Mesothelial cell of epicardium (in vitro differentiated cells): ENCODE measurements around the gene SLC27A3. TPM values are rescaled to one million over a fixed set of nuclear protein-coding genes. Genes with fewer than 3 reads are reported as not detected.

ENCODE experiments used
- DNase-seq, 2 experiments: peaks; one replicate each; pipeline ENCODE4 v3.0.0; 2021; ENCODE audit warnings: low spot score in 2 of 2; ENCODE audit not compliant: unreplicated experiment in 2 of 2
- H3K27ac Mint-ChIP-seq: 2 replicates; pipeline ENCODE4 v1.8.0; 2021; ENCODE audit warnings: mixed read lengths
- H3K27me3 Mint-ChIP-seq: 2 replicates; pipeline ENCODE4 v1.8.0; 2021; ENCODE audit warnings: low read depth, mixed read lengths
- H3K36me3 Mint-ChIP-seq: 2 replicates; pipeline ENCODE4 v1.8.0; 2021; ENCODE audit warnings: mixed read lengths
- H3K4me1 Mint-ChIP-seq: 2 replicates; pipeline ENCODE4 v1.8.0; 2021; ENCODE audit warnings: mixed read lengths
- H3K4me3 Mint-ChIP-seq: 2 replicates; pipeline ENCODE4 v1.8.0; 2021; ENCODE audit warnings: mild to moderate bottlenecking, moderate library complexity, mixed read lengths
- H3K9me3 Mint-ChIP-seq: 2 replicates; pipeline ENCODE4 v1.8.0; 2021; ENCODE audit warnings: mixed read lengths
- total RNA-seq: library from RNA; stranded (reverse); gene quantifications from 3 replicates; pipeline ENCODE4 v1.2.1, GENCODE V29; 2021
- TF ChIP-seq, protein P1 (sequence below): fragments of 200-600 bp; sonication (generic); IDR thresholded peaks from one replicate; pipeline ENCODE4 v1.5.0; 2021; ENCODE audit warnings: antibody characterized with exemption; ENCODE audit not compliant: unreplicated experiment

SLC27A3 gene
- total RNA-seq, 1 donor from 2014 or later = 29.7 TPM

DNA sequence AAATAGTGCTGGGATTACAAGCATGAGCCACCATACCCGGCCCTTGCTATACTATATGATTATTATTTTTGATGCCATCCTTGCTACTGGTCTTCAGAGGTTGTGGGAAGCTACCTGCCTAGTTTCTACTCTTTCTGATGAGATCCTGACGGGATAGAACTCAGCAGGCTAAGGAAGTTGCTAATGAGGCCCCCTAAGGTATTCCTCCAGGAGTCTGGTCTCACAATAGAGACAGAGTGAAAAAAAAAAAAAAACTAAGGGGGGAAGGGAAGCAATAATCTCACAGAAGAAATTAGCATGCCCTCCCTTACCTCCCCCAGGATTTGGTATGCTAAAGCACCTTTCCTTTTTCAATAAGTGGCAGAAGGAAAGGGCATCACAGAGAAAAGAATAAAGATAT is 29.8 kb upstream of the SLC27A3 start:
- TF ChIP-seq, protein P1, sequence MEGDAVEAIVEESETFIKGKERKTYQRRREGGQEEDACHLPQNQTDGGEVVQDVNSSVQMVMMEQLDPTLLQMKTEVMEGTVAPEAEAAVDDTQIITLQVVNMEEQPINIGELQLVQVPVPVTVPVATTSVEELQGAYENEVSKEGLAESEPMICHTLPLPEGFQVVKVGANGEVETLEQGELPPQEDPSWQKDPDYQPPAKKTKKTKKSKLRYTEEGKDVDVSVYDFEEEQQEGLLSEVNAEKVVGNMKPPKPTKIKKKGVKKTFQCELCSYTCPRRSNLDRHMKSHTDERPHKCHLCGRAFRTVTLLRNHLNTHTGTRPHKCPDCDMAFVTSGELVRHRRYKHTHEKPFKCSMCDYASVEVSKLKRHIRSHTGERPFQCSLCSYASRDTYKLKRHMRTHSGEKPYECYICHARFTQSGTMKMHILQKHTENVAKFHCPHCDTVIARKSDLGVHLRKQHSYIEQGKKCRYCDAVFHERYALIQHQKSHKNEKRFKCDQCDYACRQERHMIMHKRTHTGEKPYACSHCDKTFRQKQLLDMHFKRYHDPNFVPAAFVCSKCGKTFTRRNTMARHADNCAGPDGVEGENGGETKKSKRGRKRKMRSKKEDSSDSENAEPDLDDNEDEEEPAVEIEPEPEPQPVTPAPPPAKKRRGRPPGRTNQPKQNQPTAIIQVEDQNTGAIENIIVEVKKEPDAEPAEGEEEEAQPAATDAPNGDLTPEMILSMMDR = no peak
- no peak overlapping the region for H3K4me3 Mint-ChIP-seq
- H3K27ac Mint-ChIP-seq = no peak overlapping the region
- H3K27me3 Mint-ChIP-seq = no peaks in the 10 kb centered on the region
- no peak for DNase-seq
- no peaks in the 10 kb centered on the region for H3K9me3 Mint-ChIP-seq
- peaks cover 3% of the 10 kb centered on the region for H3K4me1 Mint-ChIP-seq
- peaks cover 43% of the 10 kb centered on the region for H3K36me3 Mint-ChIP-seq

DNA sequence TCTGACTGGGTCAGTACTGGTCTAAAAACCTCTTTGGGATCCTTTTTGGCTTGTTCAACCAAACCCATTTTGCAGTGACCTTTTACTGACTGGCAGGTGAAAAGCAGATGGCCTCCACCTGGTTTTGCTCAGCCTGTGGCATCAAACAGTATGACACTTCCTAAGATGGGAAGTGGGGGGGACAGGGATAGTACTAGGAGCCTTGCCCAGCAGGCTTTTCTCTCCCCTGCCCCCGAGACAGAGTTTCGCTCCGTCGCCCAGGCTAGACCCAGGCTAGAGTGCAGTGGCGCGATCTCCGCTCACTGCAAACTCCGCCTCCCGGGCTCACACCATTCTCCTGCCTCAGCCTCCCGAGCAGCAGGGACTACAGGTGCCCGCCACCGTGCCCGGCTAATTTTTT is 29.0 kb upstream of the SLC27A3 start:
- no peaks in the 10 kb centered on the region for H3K27me3 Mint-ChIP-seq
- no peak overlapping the region for H3K27ac Mint-ChIP-seq
- no peak overlapping the region for H3K4me3 Mint-ChIP-seq
- H3K36me3 Mint-ChIP-seq = peaks cover 45% of the 10 kb centered on the region
- no peaks in the 10 kb centered on the region for H3K9me3 Mint-ChIP-seq
- no peak for DNase-seq
- TF ChIP-seq, protein P1 = no peak
- peaks cover 3% of the 10 kb centered on the region for H3K4me1 Mint-ChIP-seq

DNA sequence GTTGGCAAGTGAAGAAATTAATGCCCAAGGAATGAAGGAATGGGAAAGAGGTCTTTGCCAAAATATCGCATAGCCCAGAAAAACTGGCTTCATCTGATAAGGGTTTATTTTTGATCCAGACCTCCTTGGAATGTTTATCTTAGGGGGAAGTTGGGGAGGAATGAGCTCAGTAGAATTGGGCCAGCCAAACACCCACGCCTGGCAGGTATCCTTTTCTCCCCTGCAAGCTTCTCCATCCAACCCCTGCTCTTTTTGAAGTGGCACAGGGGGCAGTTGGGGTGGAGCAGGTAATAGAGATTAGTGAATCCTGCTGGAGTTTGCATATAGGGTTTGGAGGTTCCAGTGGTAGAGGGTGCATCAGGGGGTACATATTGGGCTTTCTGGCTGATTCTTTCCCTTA is 26.3 kb upstream of the SLC27A3 start:
- Mint-ChIP-seq H3K4me3 (no peak overlapping the region), H3K36me3 (peaks cover 43% of the 10 kb centered on the region), H3K4me1 (peaks cover 3% of the 10 kb centered on the region), H3K9me3 (no peaks in the 10 kb centered on the region), H3K27ac (no peak overlapping the region), H3K27me3 (no peaks in the 10 kb centered on the region)
- no peak for DNase-seq
- TF ChIP-seq, protein P1 = no peak

DNA sequence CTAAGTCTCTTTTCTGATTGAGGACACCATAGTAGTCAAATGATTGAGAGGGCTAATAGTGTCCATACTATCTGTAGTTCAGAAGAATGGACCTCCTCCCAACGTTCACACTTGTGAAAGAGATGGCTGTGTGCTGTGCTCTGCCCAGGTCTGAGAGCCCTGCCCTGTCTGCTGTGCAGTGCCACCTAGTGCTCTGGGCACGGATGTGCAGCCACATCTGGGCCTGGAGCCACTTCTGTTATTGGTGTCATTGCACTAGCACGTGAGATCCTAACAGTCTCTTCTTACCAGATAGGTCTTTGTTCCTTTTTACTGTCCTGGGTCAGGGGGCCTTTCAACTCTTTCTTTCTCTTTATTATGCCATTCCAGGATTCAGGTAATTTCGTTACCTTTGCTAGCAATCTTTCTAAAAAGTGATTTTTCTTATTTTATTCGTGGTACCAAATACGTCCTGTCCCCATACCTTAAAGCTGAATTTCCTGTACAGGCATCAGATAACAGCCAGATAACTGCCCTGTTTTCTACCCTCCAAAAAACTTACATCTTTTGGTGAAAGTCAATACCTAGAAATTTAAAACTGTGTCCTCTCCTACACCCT is 25.7 kb upstream of the SLC27A3 start:
- Mint-ChIP-seq H3K27me3 (no peaks in the 10 kb centered on the region), H3K36me3 (peaks cover 44% of the 10 kb centered on the region)

DNA sequence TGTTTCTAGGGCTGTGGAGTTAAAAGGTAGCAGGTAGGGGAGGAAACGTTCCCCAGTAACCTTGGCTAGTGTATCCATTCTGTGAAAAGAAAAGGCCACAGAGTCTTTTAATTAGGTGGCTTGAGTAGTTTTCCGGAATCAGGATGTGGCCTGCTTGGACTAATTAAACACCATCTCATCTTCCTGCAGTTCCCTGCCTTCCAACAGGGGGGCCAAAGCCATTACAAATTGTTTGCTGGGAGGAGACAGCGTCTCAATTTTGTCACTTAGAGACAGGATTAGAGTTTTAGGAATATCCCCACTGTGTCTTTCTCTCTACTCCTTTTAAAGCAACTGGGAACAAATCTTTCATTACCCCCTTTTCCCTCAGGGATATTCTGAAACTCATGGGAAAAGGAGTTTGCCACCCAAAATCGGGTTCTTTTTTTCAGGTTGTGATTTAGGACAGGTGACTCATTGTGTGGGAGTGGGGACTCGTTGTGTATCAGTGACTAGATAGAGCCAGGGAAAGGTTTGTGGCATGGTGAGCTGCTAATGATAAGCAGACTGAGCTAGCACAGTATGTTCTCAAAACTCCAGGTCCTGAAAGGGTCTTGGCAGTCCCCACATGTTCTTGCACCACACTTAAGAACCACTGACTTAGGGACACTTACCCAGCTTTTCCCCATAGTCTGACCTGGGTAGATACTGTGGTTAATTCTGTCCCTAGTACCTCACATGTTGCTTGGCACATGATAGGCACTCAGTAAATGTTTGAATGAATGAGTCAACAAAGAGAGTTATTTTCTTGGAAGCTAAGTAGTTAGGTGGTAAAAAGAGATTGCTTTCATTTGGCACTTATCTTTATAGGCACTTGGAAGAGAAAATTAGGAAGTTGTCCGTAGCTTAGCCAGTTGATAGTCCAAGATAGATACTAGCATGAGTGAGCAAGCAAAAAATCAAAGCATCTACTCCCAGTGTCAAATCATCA is 24.9 kb upstream of the SLC27A3 start:
- Mint-ChIP-seq H3K9me3 (no peaks in the 10 kb centered on the region), H3K36me3 (peaks cover 47% of the 10 kb centered on the region), H3K27ac (no peak overlapping the region), H3K4me3 (no peak overlapping the region), H3K4me1 (peaks cover 3% of the 10 kb centered on the region), H3K27me3 (no peaks in the 10 kb centered on the region)
- no peak for DNase-seq
- TF ChIP-seq, protein P1 = no peak

More for the DNA sequence above, 25.7 kb upstream of the SLC27A3 start:
- TF ChIP-seq, protein P1 = peak; percentile 73
- DNase-seq = peak in 1 of 2 experiments; percentile 80
- Mint-ChIP-seq H3K9me3 (no peaks in the 10 kb centered on the region), H3K27ac (peak overlapping the region; percentile 33), H3K4me1 (peaks cover 3% of the 10 kb centered on the region), H3K4me3 (no peak overlapping the region)
